H1 (cell line): ENCODE data around the gene UCHL1. TPM values are rescaled to one million over a fixed set of nuclear protein-coding genes. Genes with fewer than 3 reads are reported as not detected.

Experiments used
- CTCF ChIA-PET: fragments of 300-600 bp; sonication (Branson Sonifier 250); formaldehyde crosslinking; loops from one replicate; lab custom pipeline; 2021; ENCODE audit not compliant: partially characterized antibody; lab: Charles Lee
- POLR2A ChIA-PET: fragments of 300-600 bp; sonication (Branson Sonifier 250); formaldehyde crosslinking; loops from one replicate; lab custom pipeline; 2021; ENCODE audit warnings: inconsistent platforms; ENCODE audit not compliant: partially characterized antibody; lab: Charles Lee
- DNase-seq, 2 experiments: peaks; one replicate each; pipeline versions ENCODE4 v3.0.0 to v3.0.0-alpha.2; 2010 to 2022; ENCODE audit warnings: low spot score in 2 of 2, low read depth in 1 of 2, mixed read lengths in 1 of 2
- FAIRE-seq: peaks from 2 replicates; lab custom pipeline; 2011; peaks lifted over from hg19 to GRCh38; lab: Jason Lieb, UNC
- H2AFZ ChIP-seq: 2 replicates; pipeline ENCODE4 v1.8.1; 2012; ENCODE audit warnings: low read length, inconsistent platforms
- H2AK5ac ChIP-seq: 2 replicates; pipeline ENCODE4 v1.6.1; 2013; ENCODE audit warnings: low read depth, low read length
- H2BK120ac ChIP-seq: replicated peaks from 2 replicates; pipeline ENCODE3; 2013; ENCODE audit warnings: low read depth, low read length, inconsistent platforms
- H2BK12ac ChIP-seq: 2 replicates; pipeline ENCODE4 v1.6.1; 2013; ENCODE audit warnings: low read depth, low read length
- H2BK15ac ChIP-seq: 2 replicates; pipeline ENCODE4 v1.6.1; 2013; ENCODE audit warnings: low read length
- H2BK20ac ChIP-seq: 2 replicates; pipeline ENCODE4 v1.6.1; 2013; ENCODE audit warnings: low read length
- H2BK5ac ChIP-seq: 2 replicates; pipeline ENCODE4 v1.6.1; 2013; ENCODE audit warnings: low read depth, low read length
- H3K14ac ChIP-seq: 2 replicates; pipeline ENCODE4 v1.6.1; 2013; ENCODE audit warnings: inconsistent platforms; ENCODE audit not compliant: insufficient read length
- H3K18ac ChIP-seq: 2 replicates; pipeline ENCODE4 v1.6.1; 2013; ENCODE audit warnings: low read length; ENCODE audit errors: extremely low read depth
- H3K23ac ChIP-seq: 2 replicates; pipeline ENCODE4 v1.6.1; 2013; ENCODE audit warnings: inconsistent platforms; ENCODE audit not compliant: insufficient read length
- H3K23me2 ChIP-seq: 2 replicates; pipeline ENCODE4 v1.6.1; 2013; ENCODE audit warnings: low read depth, low read length
- H3K27ac ChIP-seq: 2 replicates; pipeline ENCODE4 v1.6.1; 2011; ENCODE audit warnings: low read depth, low read length, inconsistent platforms
- H3K27me3 ChIP-seq, 4 experiments: replicated peaks in 1 of 4; 1 replicate in 1 of 4; 2 replicates in 3 of 4; pipeline versions ENCODE4 v1.6.1 to v1.8.1; 2011 to 2013; ENCODE audit warnings: low read length in 3 of 4, mild to moderate bottlenecking in 3 of 4, inconsistent platforms in 2 of 4, mixed read lengths in 2 of 4, moderate library complexity in 1 of 4; ENCODE audit not compliant: control insufficient read depth in 3 of 4, insufficient read depth in 3 of 4; ENCODE audit errors: extremely low read depth in 1 of 4
- H3K36me3 ChIP-seq, 4 experiments: 2 replicates each; pipeline versions ENCODE4 v1.6.1 to v1.8.1; 2011 to 2013; ENCODE audit warnings: mild to moderate bottlenecking in 4 of 4, low read length in 3 of 4, moderate library complexity in 2 of 4, control low read depth in 1 of 4, inconsistent platforms in 1 of 4; ENCODE audit not compliant: insufficient read depth in 4 of 4, control insufficient read depth in 2 of 4
- H3K4ac ChIP-seq: replicated peaks from 2 replicates; pipeline ENCODE3; 2013; ENCODE audit warnings: low read length, low read depth, mixed read lengths, inconsistent platforms; ENCODE audit not compliant: insufficient read length
- H3K4me1 ChIP-seq, 4 experiments: replicated peaks in 1 of 4; 1 replicate in 1 of 4; 2 replicates in 3 of 4; pipeline versions ENCODE4 v1.6.1 to v1.8.1; 2011 to 2013; ENCODE audit warnings: low read length in 3 of 4, inconsistent platforms in 2 of 4, mixed read lengths in 1 of 4; ENCODE audit not compliant: insufficient read depth in 4 of 4, control insufficient read depth in 3 of 4
- H3K4me2 ChIP-seq, 2 experiments: 2 replicates each; pipeline versions ENCODE4 v1.6.1 to v1.8.1; 2011 to 2013; ENCODE audit warnings: low read depth in 2 of 2, low read length in 2 of 2, control low read depth in 1 of 2, inconsistent platforms in 1 of 2, mild to moderate bottlenecking in 1 of 2; ENCODE audit not compliant: insufficient read depth in 1 of 2
- H3K4me3 ChIP-seq, 4 experiments: fragments of 200-600, 300-600 bp in 1 of 4; sonication (generic), shearing (Covaris generic), sonication (Bioruptor Twin) in 1 of 4; 2 replicates each; pipeline versions ENCODE4 v1.5.1 to v1.8.1; 2011 to 2016; ENCODE audit warnings: low read length in 4 of 4, low read depth in 3 of 4, control low read depth in 2 of 4, inconsistent platforms in 2 of 4, mild to moderate bottlenecking in 2 of 4, mixed read lengths in 1 of 4, moderate library complexity in 1 of 4; ENCODE audit not compliant: insufficient read depth in 2 of 4; ENCODE audit errors: extremely low read depth in 1 of 4
- H3K56ac ChIP-seq: replicated peaks from 2 replicates; pipeline ENCODE3; 2013; ENCODE audit warnings: low read depth, mild to moderate bottlenecking, mixed read lengths, low read length, inconsistent platforms; ENCODE audit not compliant: insufficient read length
- H3K79me1 ChIP-seq: 2 replicates; pipeline ENCODE4 v1.6.1; 2013; ENCODE audit warnings: low read depth, low read length, control low read depth
- H3K79me2 ChIP-seq, 2 experiments: 2 replicates each; pipeline versions ENCODE4 v1.6.1 to v1.8.1; 2012 to 2013; ENCODE audit warnings: low read length in 2 of 2, mild to moderate bottlenecking in 2 of 2, inconsistent platforms in 1 of 2; ENCODE audit not compliant: insufficient read depth in 2 of 2, control insufficient read depth in 1 of 2
- H3K9ac ChIP-seq, 4 experiments: replicated peaks in 1 of 4; 1 replicate in 1 of 4; 2 replicates in 3 of 4; pipeline versions ENCODE4 v1.6.1 to v1.8.1; 2011 to 2013; ENCODE audit warnings: low read depth in 3 of 4, low read length in 3 of 4, control low read depth in 2 of 4, mild to moderate bottlenecking in 2 of 4, moderate library complexity in 2 of 4, inconsistent platforms in 1 of 4; ENCODE audit errors: extremely low read depth in 1 of 4
- H3K9me3 ChIP-seq, 2 experiments: 2 replicates each; pipeline versions ENCODE4 v1.6.1 to v1.8.1; 2012 to 2013; ENCODE audit warnings: mild to moderate bottlenecking in 2 of 2, moderate library complexity in 2 of 2, control low read depth in 1 of 2, inconsistent platforms in 1 of 2, low read depth in 1 of 2, low read length in 1 of 2, mixed read lengths in 1 of 2; ENCODE audit not compliant: insufficient read depth in 2 of 2
- H4K20me1 ChIP-seq, 2 experiments: replicated peaks in 1 of 2; 2 replicates each; pipeline versions ENCODE3 to v1.8.1; 2011 to 2013; ENCODE audit warnings: inconsistent platforms in 2 of 2, low read length in 2 of 2, mild to moderate bottlenecking in 1 of 2; ENCODE audit not compliant: insufficient read depth in 2 of 2, control insufficient read depth in 1 of 2
- H4K5ac ChIP-seq: 2 replicates; pipeline ENCODE4 v1.6.1; 2013; ENCODE audit warnings: low read length, low read depth, mixed read lengths, inconsistent platforms; ENCODE audit not compliant: insufficient read length
- H4K8ac ChIP-seq: 2 replicates; pipeline ENCODE4 v1.8.0; 2013; ENCODE audit warnings: mild to moderate bottlenecking, moderate library complexity, low read length, inconsistent platforms; ENCODE audit not compliant: insufficient read depth; ENCODE audit errors: extremely low read depth
- H4K91ac ChIP-seq: replicated peaks from 2 replicates; pipeline ENCODE3; 2013; ENCODE audit warnings: low read length, mixed read lengths, inconsistent platforms; ENCODE audit not compliant: insufficient read length
- BRCA1 ChIP-seq: IDR thresholded peaks from 2 replicates; pipeline ENCODE4 v1.6.1; 2012; ENCODE audit warnings: low read depth, low read length, improper control_type of control experiment
- CTCF ChIP-seq, 3 experiments: IDR thresholded peaks; 1 replicate in 2 of 3; 2 replicates in 1 of 3; pipeline versions ENCODE4 v1.5.1 to v1.6.1; 2011; ENCODE audit warnings: low read length in 3 of 3, mild to moderate bottlenecking in 3 of 3, inconsistent platforms in 2 of 3, low read depth in 1 of 3, moderate library complexity in 1 of 3; ENCODE audit not compliant: insufficient read depth in 1 of 3; ENCODE audit errors: control extremely low read depth in 1 of 3
- EZH2 ChIP-seq: fragments of 200-600 bp; sonication (generic); IDR thresholded peaks from 2 replicates; pipeline ENCODE4 v1.7.1; 2012; ENCODE audit warnings: low read depth, mild to moderate bottlenecking, moderate library complexity, low read length, inconsistent platforms; ENCODE audit not compliant: severe bottlenecking
- FOSL1 ChIP-seq: IDR thresholded peaks from 2 replicates; pipeline ENCODE4 v1.6.1; 2011; ENCODE audit warnings: mild to moderate bottlenecking, low read depth, low read length, moderate library complexity; ENCODE audit not compliant: insufficient read depth
- WGBS, 2 experiments: shearing (Covaris generic) in 1 of 2; methylation state at CpG; one replicate each; pipeline versions ENCODE4 v1.1.6 to v1.1.7; 2013 to 2015; ENCODE audit warnings: low lambda C conversion rate in 2 of 2, mixed read lengths in 2 of 2, inconsistent platforms in 1 of 2, low coverage in 1 of 2, missing lambda C conversion rate in 1 of 2; ENCODE audit not compliant: insufficient replicate concordance in 2 of 2, insufficient coverage in 1 of 2, insufficient read length in 1 of 2; ENCODE audit errors: extremely low coverage in 1 of 2, missing lambda C conversion rate in 1 of 2; 5-methylcytosine and 5-hydroxymethylcytosine counted together
- polyA plus RNA-seq, 7 experiments: library from polyadenylated mRNA; depleted of rRNA in 3 of 7; stranded (reverse) in 5 of 7; unstranded in 2 of 7; fragments of >200 nt in 5 of 7; fragments of 200-250 nt in 2 of 7; gene quantifications; 1 replicate in 5 of 7; 2 replicates in 1 of 7; 4 replicates in 1 of 7; pipeline versions ENCODE4 v1.2.1 to v1.2.3, GENCODE V29; 2011 to 2013; ENCODE audit warnings: missing spikeins in 2 of 7, mixed read lengths in 2 of 7
- total RNA-seq: library from RNA; stranded (reverse); fragmentation: NEBNext Ultra II Directional; extraction: Animal tissue kit (Norgen Biotek cat#: 25700); gene quantifications from 2 replicates; pipeline ENCODE4 v1.2.1, GENCODE V29; 2021

UCHL1 gene
- total and polyA plus RNA-seq, 2 of the 8 experiments (the other 6 are each of a cell fraction or from before 2014, with no cell fraction given): 781 to 1,717 TPM

- Histone ChIP-seq H2BK20ac (no peak overlapping the region), H3K23me2 (no peaks in the 10 kb centered on the region), H3K79me2 (no peaks in the 10 kb centered on the region), H3K23ac (no peak overlapping the region), H2BK15ac (no peak overlapping the region)
- CTCF ChIA-PET: interaction anchor here (0.5 to 8.6 kb wide), 4 partner anchors 10 to 377 kb away, joined by 3 to 107 read pairs (median 7); no protein-coding TSS in a partner anchor
- TF ChIP-seq FOSL1 (no peak), BRCA1 (no peak), EZH2 (no peak), CTCF (IDR thresholded peaks at IDR 0.05; ENCODE audit: control extremely low read depth in 1 of 3, insufficient read depth in 1 of 3, low read depth in 1 of 3, low read length in 3 of 3) (no peak)
- TF ChIP-seq, all 59 proteins: peak for 0
- no peak overlapping the region for H2BK12ac ChIP-seq
- no peak overlapping the region for H2BK5ac ChIP-seq
- H3K56ac ChIP-seq: no peak overlapping the region
- H4K5ac ChIP-seq: no peak overlapping the region
- 91% methylated on average over 3 of the region's 3 CpGs; no CpG with 5 or more reads in 1 of the 2 experiments for WGBS, 2 experiments
- no peak overlapping the region for H2AFZ ChIP-seq
- no peak overlapping the region for H3K9ac ChIP-seq
- no peaks in the 10 kb centered on the region for H4K20me1 ChIP-seq
- H2AK5ac ChIP-seq: no peak overlapping the region
- H3K4me2 ChIP-seq: no peak overlapping the region
- no peak overlapping the region for H3K27ac ChIP-seq
- no peak overlapping the region for H2BK120ac ChIP-seq
- no peaks in the 10 kb centered on the region for H3K9me3 ChIP-seq
- H4K8ac ChIP-seq: no peak overlapping the region
- POLR2A ChIA-PET: interaction anchor here (1.3 kb wide), 1 partner anchor 29 kb away, joined by 5 read pairs; the partner anchor contains the start of gene UCHL1
- H3K4me1 ChIP-seq: no peaks in the 10 kb centered on the region
- H3K14ac ChIP-seq: no peak overlapping the region
- no peaks in the 10 kb centered on the region for H3K79me1 ChIP-seq
- H3K27me3 ChIP-seq: no peaks in the 10 kb centered on the region
- no peak for FAIRE-seq
- no peak for DNase-seq
- no peaks in the 10 kb centered on the region for H3K36me3 ChIP-seq
- H4K91ac ChIP-seq: no peak overlapping the region
- H3K4me3 ChIP-seq: no peak overlapping the region
- H3K4ac ChIP-seq: no peak overlapping the region
- H3K18ac ChIP-seq: no peak overlapping the region
Observed at GRCh38 chr4:41285864-41286235, 29.1 kb downstream of the UCHL1 start.
